Measurements from ENCODE around the gene FLOT2.
"Not testable (repeated sequence)": the region's sequence is repeated elsewhere in the genome, so short reads cannot be mapped to it uniquely, and the experiment has no call there.

The FLOT2 gene

GRCh38 chr17:28839221-28839620 is 58.3 kb downstream of the FLOT2 start:
- no peak for DNase-seq

GRCh38 chr17:28836541-28836940 is 61.0 kb downstream of the FLOT2 start:
- DNase-seq = not testable (repeated sequence)

GRCh38 chr17:28834420-28834819 is 63.1 kb downstream of the FLOT2 start:
- DNase-seq = no peak

Data from NCI-H2029 treated with DMSO at 0.1 percent for 48 hours (cell line).